AG08396 (cell line): ENCODE data around the gene LTV1.
"Not testable (repeated sequence)": the region's sequence is repeated elsewhere in the genome, so short reads cannot be mapped to it uniquely, and the experiment has no call there.

Experiments used
- DNase-seq: peaks from one replicate; pipeline ENCODE4 v3.0.0; 2012; ENCODE audit warnings: low spot score, mixed read lengths

Gene LTV1

GRCh38 chr6:143842902-143843676 lies at the start of gene LTV1:
Gene LTV1 (plus strand): TSS chr6:143843338. CDS start chr6:143843478, 140 bp downstream.
- DNase-seq, result peak; percentile 97

- not testable (repeated sequence) for DNase-seq
Observed at GRCh38 chr6:143796551-143796950, 46.6 kb upstream of the LTV1 start.

DNA sequence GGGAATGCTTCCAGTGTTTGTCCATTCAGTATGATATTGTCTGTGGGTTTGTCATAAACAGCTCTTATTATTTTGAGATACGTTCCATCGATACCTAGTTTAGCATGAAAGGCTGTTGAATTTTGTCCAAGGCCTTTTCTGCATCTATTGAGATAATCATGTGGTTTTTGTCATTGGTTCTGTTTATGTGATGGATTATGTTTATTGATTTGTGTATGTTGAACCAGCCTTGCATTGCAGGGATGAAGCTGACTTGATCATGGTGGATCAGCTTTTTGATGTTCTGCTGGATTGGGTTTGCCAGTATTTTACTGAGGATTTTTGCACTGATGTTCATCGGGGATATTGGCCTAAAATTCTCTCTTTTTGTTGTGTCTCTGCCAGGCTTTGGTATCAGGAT lies 44.7 kb upstream of the LTV1 start:
- not testable (repeated sequence) for DNase-seq

- DNase-seq, result peak; percentile 46
Observed at GRCh38 chr6:143802833-143803565, 40.1 kb upstream of the LTV1 start.

DNA sequence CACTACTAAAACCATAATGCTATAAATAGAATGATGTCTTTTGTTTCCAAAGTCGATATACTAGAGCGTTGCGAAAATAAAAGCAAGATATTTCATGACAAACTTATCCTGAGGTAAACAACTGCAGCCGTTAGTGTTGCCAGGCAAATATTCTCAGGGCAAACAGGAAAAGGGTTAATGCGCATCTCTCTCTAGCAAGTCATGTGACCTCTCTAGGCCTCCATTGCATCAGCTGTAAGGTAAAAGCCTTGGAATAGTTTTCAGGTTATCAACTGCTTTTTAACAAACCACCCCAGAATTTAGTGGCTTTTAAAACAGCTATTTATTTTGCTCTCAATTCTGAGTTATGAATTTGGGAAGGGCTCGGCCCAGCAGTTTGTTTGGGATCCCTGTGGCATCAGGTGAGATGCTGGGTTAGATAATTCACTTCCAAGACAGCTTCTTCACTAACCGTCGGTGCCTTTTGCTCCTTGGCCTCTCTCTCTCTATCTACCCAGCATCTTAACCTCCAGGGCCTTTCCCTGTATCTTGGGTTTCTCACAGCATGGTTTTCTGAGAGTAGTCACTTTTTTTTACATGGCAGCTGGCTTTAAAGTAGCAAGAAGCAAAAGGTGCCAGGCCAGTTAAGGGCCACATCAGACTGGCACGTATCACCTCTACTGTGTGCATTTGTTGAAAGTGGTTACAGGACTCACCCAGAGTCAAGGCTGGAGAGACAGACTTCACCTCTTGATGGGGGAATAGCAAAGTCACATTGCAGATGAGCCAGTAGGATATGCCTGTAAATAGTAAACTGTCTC lies 39.2 kb upstream of the LTV1 start:
- DNase-seq, result no peak

DNA sequence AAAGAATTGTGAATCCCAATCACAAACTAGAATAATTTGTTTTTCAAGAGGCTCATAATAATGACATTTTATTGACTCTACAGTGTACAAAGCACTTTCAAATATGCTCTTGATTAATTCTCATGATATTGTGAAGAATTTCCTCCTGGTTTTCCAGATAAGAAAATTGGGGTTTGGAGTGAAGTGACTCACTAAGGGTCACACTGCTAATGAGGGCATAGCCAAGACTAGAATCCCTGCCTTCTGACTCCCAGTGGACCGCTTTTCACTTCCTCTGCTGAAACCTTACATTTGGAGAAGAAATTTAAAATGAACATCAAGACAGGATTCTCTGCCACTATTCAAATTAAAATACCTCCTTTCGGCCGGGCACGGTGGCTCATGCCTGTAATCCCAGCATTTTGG lies 38.3 kb upstream of the LTV1 start:
- DNase-seq, result no peak

GRCh38 chr6:143806282-143807102 lies 36.6 kb upstream of the LTV1 start:
- peak; percentile 15 for DNase-seq

DNA sequence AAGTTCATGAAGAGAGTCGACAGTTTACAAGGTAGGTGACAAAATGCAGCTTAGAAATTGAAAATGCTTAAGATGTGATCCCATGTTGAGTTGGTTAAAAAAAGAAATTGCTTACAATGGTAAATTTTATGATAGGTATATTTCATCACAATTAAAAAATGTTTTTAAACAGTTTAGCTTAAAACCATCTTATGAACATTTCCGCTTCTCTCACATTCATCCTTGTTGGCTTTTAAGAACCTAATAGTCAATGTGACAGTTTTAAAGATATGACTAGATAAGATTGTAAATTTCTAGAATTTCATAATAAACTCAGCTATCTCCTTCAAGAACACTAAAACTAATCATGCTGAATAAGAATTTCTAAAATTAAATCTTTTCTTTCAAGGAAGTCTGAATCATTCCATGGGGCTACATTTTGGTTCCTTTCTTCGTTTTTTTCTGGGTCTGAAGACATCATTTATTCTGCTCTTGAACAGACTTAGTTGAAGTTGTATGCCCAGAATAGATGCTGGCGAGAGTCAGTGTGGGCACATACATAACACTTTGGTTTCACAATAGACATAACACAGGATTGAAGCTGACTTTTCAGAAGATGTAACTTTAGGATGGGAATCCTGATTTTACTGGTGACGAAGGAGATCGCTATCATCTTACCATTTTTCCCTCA lies 35.9 kb upstream of the LTV1 start:
- DNase-seq, result no peak

GRCh38 chr6:143810745-143811144 lies 32.4 kb upstream of the LTV1 start:
- DNase-seq, result no peak

- DNase-seq, result no peak
Observed at GRCh38 chr6:143811501-143812157, 31.5 kb upstream of the LTV1 start.

DNA sequence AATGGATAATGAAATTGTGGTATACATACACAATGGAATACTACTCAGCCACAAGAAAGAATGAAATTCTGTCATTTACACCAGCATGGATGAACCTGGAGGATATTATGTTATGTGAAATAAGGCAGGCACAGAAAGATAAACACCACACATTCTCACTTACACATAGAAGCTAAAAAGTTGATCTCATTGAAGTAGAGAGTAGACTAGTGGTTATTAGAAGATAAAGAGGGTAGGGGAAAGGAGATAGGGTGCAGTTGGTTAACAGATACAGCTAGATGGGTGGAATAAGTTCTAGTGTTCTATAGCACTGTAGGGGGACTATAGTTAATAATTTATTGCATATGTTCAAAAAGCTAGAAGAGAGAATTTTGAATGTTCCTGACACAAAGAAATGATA lies 25.5 kb upstream of the LTV1 start:
- no peak for DNase-seq

- DNase-seq, result no peak
Observed at GRCh38 chr6:143821359-143821758, 21.8 kb upstream of the LTV1 start.

GRCh38 chr6:143822584-143823024 lies 20.5 kb upstream of the LTV1 start:
- peak; percentile 31 for DNase-seq

- no peak for DNase-seq
Observed at GRCh38 chr6:143823548-143823947, 19.6 kb upstream of the LTV1 start.

DNA sequence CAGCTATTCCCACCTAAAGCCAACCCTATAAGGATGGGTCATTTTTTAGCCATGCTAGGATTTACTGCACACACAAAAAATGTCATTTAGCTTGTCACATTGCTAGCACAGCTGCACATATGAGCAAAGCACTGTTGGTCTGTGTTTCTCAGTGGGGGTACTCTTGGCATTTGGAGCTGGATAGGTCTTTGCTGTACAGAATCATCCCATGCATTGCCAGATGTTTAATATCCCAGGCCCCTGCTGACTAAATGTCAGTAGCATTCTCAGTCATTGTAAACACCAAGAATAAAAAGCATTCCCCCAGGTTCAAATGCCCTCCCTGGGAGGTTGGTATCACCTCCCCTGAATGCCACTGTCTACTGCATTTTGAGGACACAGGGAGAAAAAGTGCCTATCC lies 14.6 kb upstream of the LTV1 start:
- DNase-seq, result no peak

DNA sequence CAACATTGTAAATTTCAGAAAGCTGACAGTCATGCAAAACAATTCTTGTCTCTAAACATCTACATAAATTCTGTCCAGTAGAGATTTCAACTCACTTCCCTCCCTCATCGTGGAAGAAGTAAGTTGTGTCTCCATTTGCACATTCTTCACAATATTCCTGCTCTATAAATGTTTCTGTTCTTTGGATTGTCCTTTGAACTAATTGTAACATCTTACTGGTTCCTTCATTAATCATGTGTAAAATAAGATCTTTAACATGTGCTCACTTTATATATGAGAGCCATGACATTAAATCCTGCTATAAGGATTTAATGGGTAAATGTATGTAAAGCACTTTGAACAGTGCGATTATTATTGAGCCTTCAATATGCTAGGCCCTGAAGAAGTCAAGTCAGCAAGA lies 7.0 kb upstream of the LTV1 start:
- DNase-seq, result no peak

DNA sequence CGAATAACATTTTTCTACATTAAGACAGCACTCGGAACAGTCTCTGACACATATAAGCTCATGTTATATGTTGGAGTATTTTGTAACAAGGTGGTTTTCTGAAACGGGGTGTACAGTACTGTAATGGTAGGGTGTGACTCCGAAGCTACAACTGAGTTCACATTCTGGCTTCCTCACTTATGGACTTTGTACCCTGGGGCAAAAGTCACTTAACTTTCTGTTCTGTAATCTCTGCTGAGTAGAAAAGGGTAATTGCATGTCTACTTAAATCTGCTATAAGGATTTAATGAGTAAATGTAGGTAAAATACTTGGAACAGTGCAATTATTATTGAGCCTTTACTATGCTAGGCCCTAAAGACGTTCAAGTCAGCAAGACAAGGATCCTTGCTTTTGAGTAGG lies 4.7 kb upstream of the LTV1 start:
- DNase-seq, result no peak

- no peak for DNase-seq
Observed at GRCh38 chr6:143839196-143839595, 3.9 kb upstream of the LTV1 start.

GRCh38 chr6:143840595-143841265 lies 2.4 kb upstream of the LTV1 start:
- no peak for DNase-seq

GRCh38 chr6:143842461-143842901 lies 657 bp upstream of the LTV1 start:
- no peak for DNase-seq
